ES-I3 (cell line): ENCODE measurements around the gene GPX5.
A peak's percentile ranks its signal among the peaks of the same experiment; 100 is the strongest.

Experiments
- H3K36me3 ChIP-seq: 2 replicates; pipeline ENCODE4 v1.6.1; 2013; ENCODE audit warnings: mild to moderate bottlenecking, low read length, control low read depth, moderate library complexity; ENCODE audit not compliant: insufficient read depth
- H3K4me1 ChIP-seq: 2 replicates; pipeline ENCODE4 v1.6.1; 2013; ENCODE audit warnings: mild to moderate bottlenecking, control low read depth, low read length; ENCODE audit not compliant: insufficient read depth
- H3K9ac ChIP-seq: 2 replicates; pipeline ENCODE4 v1.6.1; 2013; ENCODE audit warnings: low read depth, mild to moderate bottlenecking, low read length, moderate library complexity
- H3K9me3 ChIP-seq: 2 replicates; pipeline ENCODE4 v1.6.1; 2013; ENCODE audit warnings: mild to moderate bottlenecking, low read length, moderate library complexity; ENCODE audit not compliant: control insufficient read depth, insufficient read depth

GPX5 gene

GRCh38 chr6:28525496-28526039 is at the start of gene GPX5:
Gene GPX5, plus strand, starts transcription at chr6:28525881. Its CDS starts 133 bp downstream, at chr6:28526014.
- Histone ChIP-seq H3K36me3 (no peaks in the 10 kb centered on the region), H3K9ac (no peak within 1 kb of the TSS), H3K4me1 (peaks cover 10% of the 10 kb centered on the region; the same call in 1 of the 2 replicates), H3K9me3 (no peaks in the 10 kb centered on the region)

GRCh38 chr6:28478518-28478917 is 47.2 kb upstream of the GPX5 start:
- Histone ChIP-seq H3K36me3 (no peaks in the 10 kb centered on the region), H3K4me1 (no peaks in the 10 kb centered on the region), H3K9ac (peak overlapping the region; percentile 71; the same call in 1 of the 2 replicates), H3K9me3 (no peaks in the 10 kb centered on the region)

GRCh38 chr6:28480253-28480932 is 45.3 kb upstream of the GPX5 start:
- H3K4me1 ChIP-seq: no peaks in the 10 kb centered on the region
- no peaks in the 10 kb centered on the region for H3K36me3 ChIP-seq
- H3K9me3 ChIP-seq: no peaks in the 10 kb centered on the region

GRCh38 chr6:28485482-28485881 is 40.2 kb upstream of the GPX5 start:
- Histone ChIP-seq H3K4me1 (no peaks in the 10 kb centered on the region), H3K9me3 (no peaks in the 10 kb centered on the region), H3K9ac (no peak overlapping the region), H3K36me3 (no peaks in the 10 kb centered on the region)

More at GRCh38 chr6:28480253-28480932, 45.3 kb upstream of the GPX5 start:
- H3K9ac ChIP-seq: no peak overlapping the region

GRCh38 chr6:28486533-28486932 is 39.1 kb upstream of the GPX5 start:
- Histone ChIP-seq H3K9ac (no peak overlapping the region), H3K9me3 (no peaks in the 10 kb centered on the region), H3K36me3 (no peaks in the 10 kb centered on the region), H3K4me1 (no peaks in the 10 kb centered on the region)

GRCh38 chr6:28486988-28487742 is 38.5 kb upstream of the GPX5 start:
- H3K9ac ChIP-seq: no peak overlapping the region
- H3K4me1 ChIP-seq: no peaks in the 10 kb centered on the region
- no peaks in the 10 kb centered on the region for H3K36me3 ChIP-seq
- no peaks in the 10 kb centered on the region for H3K9me3 ChIP-seq

GRCh38 chr6:28488916-28489365 is 36.7 kb upstream of the GPX5 start:
- H3K36me3 ChIP-seq: no peaks in the 10 kb centered on the region
- H3K9me3 ChIP-seq: no peaks in the 10 kb centered on the region
- H3K4me1 ChIP-seq: no peaks in the 10 kb centered on the region
- H3K9ac ChIP-seq: peak overlapping the region; percentile 76

- Histone ChIP-seq H3K36me3 (no peaks in the 10 kb centered on the region), H3K9me3 (no peaks in the 10 kb centered on the region), H3K9ac (peak overlapping the region; percentile 76), H3K4me1 (no peaks in the 10 kb centered on the region)
Observed at GRCh38 chr6:28489366-28490204, 36.1 kb upstream of the GPX5 start.

- Histone ChIP-seq H3K36me3 (no peaks in the 10 kb centered on the region), H3K9me3 (no peaks in the 10 kb centered on the region), H3K9ac (peak overlapping the region; percentile 76), H3K4me1 (no peaks in the 10 kb centered on the region)
Observed at GRCh38 chr6:28490205-28490890, 35.3 kb upstream of the GPX5 start.

- H3K4me1 ChIP-seq: no peaks in the 10 kb centered on the region
- H3K36me3 ChIP-seq: no peaks in the 10 kb centered on the region
- H3K9me3 ChIP-seq: no peaks in the 10 kb centered on the region
- peak overlapping the region; percentile 49; the same call in 1 of the 2 replicates for H3K9ac ChIP-seq
Observed at GRCh38 chr6:28491984-28492317, 33.7 kb upstream of the GPX5 start.

GRCh38 chr6:28496099-28496779 is 29.4 kb upstream of the GPX5 start:
- no peaks in the 10 kb centered on the region for H3K9me3 ChIP-seq
- no peaks in the 10 kb centered on the region for H3K36me3 ChIP-seq
- no peaks in the 10 kb centered on the region for H3K4me1 ChIP-seq
- H3K9ac ChIP-seq: no peak overlapping the region

- Histone ChIP-seq H3K9me3 (no peaks in the 10 kb centered on the region), H3K4me1 (no peaks in the 10 kb centered on the region), H3K9ac (no peak overlapping the region), H3K36me3 (no peaks in the 10 kb centered on the region)
Observed at GRCh38 chr6:28497306-28497705, 28.4 kb upstream of the GPX5 start.

- Histone ChIP-seq H3K9ac (no peak overlapping the region), H3K4me1 (no peaks in the 10 kb centered on the region), H3K9me3 (no peaks in the 10 kb centered on the region), H3K36me3 (no peaks in the 10 kb centered on the region)
Observed at GRCh38 chr6:28497893-28498292, 27.8 kb upstream of the GPX5 start.
